ENCODE results near the gene EFHC1. TPM values are rescaled to one million over a fixed set of nuclear protein-coding genes. Genes with fewer than 3 reads are reported as not detected.

The EFHC1 gene
- total RNA-seq, 2 donors from 2014 or later = 11.1 to 13.8 TPM

- DNase-seq = no peak
- intact Hi-C loops (cut with DNase I, micrococcal nuclease) = loop anchor here in 1 of 2 donors (10.0 kb wide), 1 partner anchor 85 kb away; the partner anchor contains the start of gene EFHC1
- no peak for ATAC-seq
Measured at GRCh38 chr6:52510213-52510562, 90.0 kb downstream of the EFHC1 start.

DNA sequence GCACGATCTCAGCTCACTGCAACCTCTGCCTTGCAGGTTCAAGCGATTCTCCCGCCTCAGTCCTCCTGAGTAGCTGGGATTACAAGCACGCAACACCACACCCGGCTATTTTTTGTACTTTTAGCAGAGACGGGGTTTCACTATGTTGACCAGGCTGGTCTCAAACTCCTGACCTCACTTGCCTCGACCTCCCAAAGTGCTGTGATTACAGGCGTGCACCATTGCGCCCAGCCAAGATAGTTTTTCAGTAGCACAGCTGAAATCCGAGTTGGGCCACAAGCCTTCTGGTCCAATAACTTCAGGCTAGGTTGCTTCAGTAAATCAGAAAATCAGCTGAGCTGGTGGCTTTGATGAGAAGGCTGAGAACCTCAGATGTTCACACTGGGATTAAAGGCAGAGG lies 91.0 kb downstream of the EFHC1 start:
- no peak for DNase-seq
- intact Hi-C loops (cut with DNase I, micrococcal nuclease) = loop anchor here in 1 of 2 donors (10.0 kb wide), 1 partner anchor 86 kb away; the partner anchor contains the start of gene EFHC1
- ATAC-seq = no peak

DNA sequence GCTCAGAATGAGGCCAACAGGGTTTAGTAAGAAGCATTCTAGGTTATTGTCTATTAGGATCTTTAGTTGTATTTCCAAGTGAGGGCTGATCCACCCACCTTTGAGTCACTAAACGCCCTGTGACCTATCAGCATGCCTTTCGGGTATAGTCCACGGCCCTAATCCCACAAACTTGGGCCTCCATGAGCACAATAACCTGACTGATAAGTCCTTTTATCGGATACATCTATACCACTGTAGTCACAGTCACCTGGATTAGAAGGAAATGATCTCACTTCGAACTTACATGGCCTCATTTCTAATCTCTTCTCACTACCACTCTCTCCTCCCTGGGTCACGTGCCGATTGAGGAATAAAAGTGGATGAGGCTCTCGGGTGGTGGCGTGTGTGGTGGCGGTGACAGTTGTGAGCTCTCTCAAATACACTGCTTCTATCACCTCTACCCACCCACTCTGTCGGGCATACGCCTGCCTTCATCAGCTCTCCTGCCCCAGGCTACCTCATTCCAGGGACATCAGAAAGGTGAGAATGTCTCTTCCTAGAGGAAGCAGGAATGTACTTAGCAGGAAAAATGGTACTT lies 91.5 kb downstream of the EFHC1 start:
- intact Hi-C loops (cut with DNase I, micrococcal nuclease) = loop anchor here in 1 of 2 donors (10.0 kb wide), 1 partner anchor 87 kb away; the partner anchor contains the start of gene EFHC1
- no peak for ATAC-seq
- no peak for DNase-seq

GRCh38 chr6:52512199-52512598 lies 92.1 kb downstream of the EFHC1 start:
- intact Hi-C loops (cut with DNase I, micrococcal nuclease) = loop anchor here in 1 of 2 donors (10.0 kb wide), 1 partner anchor 87 kb away; the partner anchor contains the start of gene EFHC1
- ATAC-seq (no peak), DNase-seq (no peak)

GRCh38 chr6:52513464-52513863 lies 93.3 kb downstream of the EFHC1 start:
- ATAC-seq = no peak
- intact Hi-C loops (cut with DNase I, micrococcal nuclease) = loop anchor here in 1 of 2 donors (10.0 kb wide), 1 partner anchor 89 kb away; the partner anchor contains the start of gene EFHC1

GRCh38 chr6:52513896-52514295 lies 93.8 kb downstream of the EFHC1 start:
- intact Hi-C loops (cut with DNase I, micrococcal nuclease) = loop anchor here in 1 of 2 donors (10.0 kb wide), 1 partner anchor 89 kb away; the partner anchor contains the start of gene EFHC1
- DNase-seq (no peak), ATAC-seq (no peak)

More at GRCh38 chr6:52513464-52513863, 93.3 kb downstream of the EFHC1 start:
- no peak for DNase-seq

DNA sequence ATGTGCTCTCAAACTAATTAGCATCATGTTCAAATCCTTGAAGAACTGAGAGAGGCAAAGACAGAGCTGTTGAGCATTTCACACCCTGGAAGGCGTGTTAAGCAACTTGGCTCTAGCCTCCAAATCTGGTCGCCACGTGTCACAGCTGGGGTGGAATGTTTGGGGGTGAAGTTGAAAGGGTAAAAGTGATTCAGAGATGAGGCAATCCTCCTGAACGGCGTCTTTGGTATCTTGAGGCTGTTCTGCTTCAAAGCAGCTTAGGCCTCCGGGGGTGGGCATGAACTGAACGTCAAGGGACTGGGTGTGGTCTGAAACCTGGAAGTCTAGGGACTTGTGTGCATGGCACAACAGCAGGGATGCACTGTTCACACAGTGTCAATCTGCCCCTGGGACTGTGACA lies 94.4 kb downstream of the EFHC1 start:
- intact Hi-C loops (cut with DNase I, micrococcal nuclease) = loop anchor here in 1 of 2 donors (10.0 kb wide), 1 partner anchor 90 kb away; the partner anchor contains the start of gene EFHC1
- no peak for DNase-seq
- no peak for ATAC-seq

DNA sequence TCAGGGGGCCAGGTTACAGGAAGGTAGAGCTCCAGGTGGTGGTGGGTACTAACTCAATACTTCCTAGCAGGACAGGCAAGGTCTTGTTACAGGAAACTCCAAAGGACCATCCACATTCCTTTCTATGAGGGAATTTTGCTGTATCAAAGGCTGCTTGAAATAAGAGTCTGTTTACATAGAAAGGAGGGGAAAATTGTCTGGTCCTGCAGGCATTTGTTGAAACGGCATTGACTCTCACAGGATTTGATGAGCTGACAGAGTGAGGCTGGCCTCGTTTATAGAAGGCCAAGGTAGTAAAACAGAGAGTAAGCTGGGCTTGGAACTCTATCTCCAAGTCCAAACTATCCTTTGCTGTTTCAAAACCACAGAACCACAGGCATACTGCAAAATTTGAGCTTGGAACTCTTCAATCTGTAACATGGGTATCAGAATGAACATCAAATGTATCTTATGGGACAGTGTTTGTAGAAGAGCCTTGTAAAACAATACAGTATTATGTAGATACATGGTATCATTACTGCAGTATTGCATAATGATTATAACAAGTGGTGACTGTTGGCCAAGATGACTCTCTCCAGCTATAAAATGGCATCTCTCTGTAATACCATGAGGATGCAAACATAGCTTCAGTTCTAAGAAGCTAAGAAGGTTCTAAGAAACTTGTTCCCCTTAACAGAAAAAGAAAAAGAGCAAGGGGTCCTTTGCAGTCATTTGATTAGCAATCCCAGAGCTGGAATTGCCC lies 95.2 kb downstream of the EFHC1 start:
- intact Hi-C loops (cut with DNase I, micrococcal nuclease) = loop anchor here in 1 of 2 donors (10.0 kb wide), 1 partner anchor 91 kb away; the partner anchor contains the start of gene EFHC1
- ATAC-seq = peak; percentile 53
- no peak for DNase-seq

GRCh38 chr6:52516269-52516668 lies 96.1 kb downstream of the EFHC1 start:
- DNase-seq (no peak), ATAC-seq (no peak)
- intact Hi-C loops (cut with DNase I, micrococcal nuclease) = loop anchor here in 1 of 2 donors (10.0 kb wide), 1 partner anchor 91 kb away; the partner anchor contains the start of gene EFHC1

GRCh38 chr6:52516943-52517342 lies 96.8 kb downstream of the EFHC1 start:
- ATAC-seq = no peak
- intact Hi-C loops (cut with DNase I, micrococcal nuclease) = loop anchor here in 1 of 2 donors (10.0 kb wide), 1 partner anchor 92 kb away; the partner anchor contains the start of gene EFHC1
- DNase-seq = no peak

- ATAC-seq (peak; percentile 75), DNase-seq (peak; percentile 61 to 84)
- intact Hi-C loops (cut with DNase I, micrococcal nuclease) = loop anchor here in 1 of 2 donors (10.0 kb wide), 1 partner anchor 93 kb away; the partner anchor contains the start of gene EFHC1
Measured at GRCh38 chr6:52517502-52518278, 97.5 kb downstream of the EFHC1 start.

- intact Hi-C loops (cut with DNase I, micrococcal nuclease) = loop anchor here in 1 of 2 donors (10.0 kb wide), 1 partner anchor 94 kb away; the partner anchor contains the start of gene EFHC1
- ATAC-seq = no peak
- DNase-seq = no peak
Measured at GRCh38 chr6:52518279-52518945, 98.3 kb downstream of the EFHC1 start.

DNA sequence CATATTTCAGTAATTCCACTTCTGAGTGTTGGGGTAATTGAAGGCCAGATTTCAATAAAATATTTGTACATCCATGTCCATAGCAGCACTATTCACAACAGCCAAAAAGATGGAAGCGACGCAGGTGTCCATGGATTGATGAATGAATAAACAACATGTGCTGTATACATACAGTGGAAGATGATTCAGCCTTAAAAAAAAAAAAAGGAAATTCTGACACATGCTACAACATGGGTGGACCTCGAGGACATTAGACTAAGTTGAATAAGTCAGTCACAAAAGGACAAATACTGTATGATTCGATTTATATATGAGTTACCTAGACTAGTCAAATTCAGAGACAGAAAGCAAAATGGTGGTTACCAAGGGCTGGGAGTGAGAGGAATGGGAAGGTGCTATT lies 99.5 kb downstream of the EFHC1 start:
- intact Hi-C loops (cut with DNase I, micrococcal nuclease) = loop anchor here in 1 of 2 donors (10.0 kb wide), 1 partner anchor 95 kb away; the partner anchor contains the start of gene EFHC1
- no peak for DNase-seq
- ATAC-seq = no peak

DNA sequence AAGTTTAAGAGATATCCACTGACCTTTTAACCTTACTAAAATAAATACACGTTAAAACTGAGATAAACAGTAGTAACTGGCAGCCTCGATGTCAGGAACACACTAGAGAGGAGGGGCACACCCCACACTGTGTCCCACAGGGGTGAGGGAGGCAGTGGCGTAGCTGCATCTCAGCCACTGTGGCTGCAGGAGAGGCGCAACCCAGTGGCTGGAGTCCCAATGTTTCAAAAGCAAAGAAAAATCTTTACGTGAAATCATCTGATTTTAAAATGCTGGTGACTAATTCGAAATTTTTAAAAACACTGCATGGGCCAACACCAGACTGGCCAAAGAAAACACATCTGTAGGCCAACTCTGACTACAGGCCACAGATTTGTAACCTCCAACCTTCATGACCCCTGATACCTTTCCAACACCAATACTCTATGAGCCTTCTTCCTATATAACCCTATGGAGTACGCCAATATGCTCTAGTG lies 102.0 kb downstream of the EFHC1 start:
- no peak for ATAC-seq
- intact Hi-C loops (cut with DNase I, micrococcal nuclease) = no loop called here
- no peak for DNase-seq

DNA sequence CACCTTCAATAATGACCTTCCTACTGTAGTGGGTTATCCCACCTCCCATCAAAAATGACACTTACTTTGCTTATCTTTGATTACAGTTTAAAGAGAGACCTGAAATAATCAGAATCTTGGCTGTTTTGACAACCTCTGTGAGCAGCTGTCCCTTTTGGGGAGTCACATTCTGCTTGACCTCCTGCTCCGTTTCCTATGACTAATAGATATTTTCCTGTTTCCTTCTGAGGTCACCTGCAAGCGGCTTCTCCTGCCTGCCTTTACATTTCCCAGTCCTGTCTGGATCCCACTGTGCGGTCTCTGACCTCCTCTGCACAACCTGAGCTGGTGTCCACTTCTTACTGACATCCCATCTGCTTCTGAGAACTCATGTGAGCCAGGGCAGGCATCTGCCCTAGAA lies 102.5 kb downstream of the EFHC1 start:
- ATAC-seq = no peak
- intact Hi-C loops (cut with DNase I, micrococcal nuclease) = no loop called here
- DNase-seq = no peak

GRCh38 chr6:52523378-52524142 lies 103.4 kb downstream of the EFHC1 start:
- intact Hi-C loops (cut with DNase I, micrococcal nuclease) = no loop called here
- no peak for DNase-seq
- ATAC-seq = peak; percentile 67

DNA sequence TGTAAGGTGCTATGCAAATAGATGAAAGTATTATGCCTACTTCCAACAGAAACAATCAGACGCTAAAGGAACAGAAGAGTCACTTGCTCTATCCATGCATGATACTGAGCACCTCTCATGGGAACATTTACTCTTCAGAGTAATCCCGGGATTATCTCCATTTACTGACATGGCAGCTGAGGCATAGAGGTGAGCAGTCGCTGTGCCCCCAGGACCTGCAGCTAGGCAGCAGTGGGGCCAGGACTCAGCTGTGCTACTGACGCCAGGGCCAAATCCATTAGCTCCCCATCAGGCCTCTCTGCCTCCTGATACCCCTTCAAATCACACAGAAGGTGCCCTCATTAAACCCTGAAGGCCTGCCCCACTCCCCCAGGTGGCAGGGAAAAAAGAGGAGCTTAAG lies 104.8 kb downstream of the EFHC1 start:
- intact Hi-C loops (cut with DNase I, micrococcal nuclease) = no loop called here
- DNase-seq (no peak), ATAC-seq (no peak)

Data from left colon (tissue), 2 donors.